SK-N-SH (cell line): Measurements from ENCODE around the gene RPGRIP1L. TPM values are rescaled to one million over a fixed set of nuclear protein-coding genes. Genes with fewer than 3 reads are reported as not detected.

Experiments used
- polyA plus RNA-seq, 3 experiments: library from polyadenylated mRNA; depleted of rRNA; stranded (reverse); fragments of >200 nt; gene quantifications; 2 replicates each; pipeline ENCODE4 v1.2.3, GENCODE V29; 2012

Gene RPGRIP1L
- polyA plus RNA-seq, 1 of the 3 experiments (the other 2 are of a cell fraction), result 5.7 TPM

Other genes with a start within 250 kb of the RPGRIP1L start
- 21.0 and 31.0 TPM in 2 replicates for gene AKTIP, start 200.7 kb downstream of the RPGRIP1L start, polyA plus RNA-seq (2012; rRNA removed)
- gene FTO, start 297 bp upstream of the RPGRIP1L start, polyA plus RNA-seq (2012; rRNA removed), result 41.2 and 49.8 TPM in 2 replicates